OCI-LY1 (cell line): ENCODE data around the gene EFCAB7.

Experiments used
- CTCF ChIP-seq: fragments of 200-600 bp; sonication (generic), shearing (Covaris generic); IDR thresholded peaks from 2 replicates; pipeline ENCODE4 v1.5.1; 2017; ENCODE audit warnings: mild to moderate bottlenecking, antibody characterized with exemption, low read length, moderate library complexity, mixed read lengths
- EZH2 ChIP-seq: fragments of 200-600 bp; sonication (generic), shearing (Covaris generic); IDR thresholded peaks from 2 replicates; pipeline ENCODE4 v1.8.0; 2017; ENCODE audit warnings: borderline replicate concordance, mixed run types, mild to moderate bottlenecking, antibody characterized with exemption, low read length, moderate library complexity, mixed read lengths

DNA sequence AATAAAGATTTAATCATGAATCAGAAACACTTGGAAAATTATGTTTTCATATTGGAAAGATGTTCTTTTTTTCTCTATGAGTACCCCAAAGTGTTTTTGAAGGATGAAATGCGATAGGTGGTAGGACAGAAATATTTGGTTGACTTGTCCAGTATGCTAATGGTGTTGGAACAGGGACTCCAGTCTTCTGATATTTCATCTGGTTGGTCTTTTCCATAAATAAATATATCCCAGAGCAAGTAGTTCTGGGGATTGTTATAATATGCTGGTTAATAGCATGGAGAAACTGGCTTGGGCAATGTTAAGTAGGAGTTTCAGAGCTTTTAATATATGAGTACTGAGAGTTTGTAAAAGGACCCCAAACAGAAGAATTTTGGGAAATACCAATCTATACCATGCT, 78.6 kb downstream of the EFCAB7 start:
- TF ChIP-seq CTCF (no peak), EZH2 (no peak)
